Stimulated activated CD4-positive, alpha-beta T cell treated with anti-CD3 and anti-CD28 coated beads, Interleukin-15, amount 100 ng/mL, for 1 hour (primary cell): ENCODE data around the gene PCAT7.
"Not testable (repeated sequence)": the region's sequence is repeated elsewhere in the genome, so short reads cannot be mapped to it uniquely, and the experiment has no call there.

Experiments used
- DNase-seq, 2 donors: peaks; one replicate each; pipeline ENCODE4 v3.0.0-alpha.2; 2020; ENCODE audit warnings: low read depth in 1 of 2, low spot score in 1 of 2

PCAT7 gene

GRCh38 chr9:94554439-94555331 lies at the start of gene PCAT7:
Gene PCAT7, plus strand, starts transcription at chr9:94555083.
- DNase-seq, result no peak

GRCh38 chr9:94506370-94506769 lies 48.5 kb upstream of the PCAT7 start:
- not testable (repeated sequence) for DNase-seq

GRCh38 chr9:94507531-94508258 lies 47.2 kb upstream of the PCAT7 start:
- no peak for DNase-seq

- no peak for DNase-seq
Measured at GRCh38 chr9:94511134-94511954, 43.5 kb upstream of the PCAT7 start.

GRCh38 chr9:94511955-94512265 lies 43.0 kb upstream of the PCAT7 start:
- no peak for DNase-seq

GRCh38 chr9:94514722-94515121 lies 40.2 kb upstream of the PCAT7 start:
- no peak for DNase-seq

- DNase-seq, result no peak
Measured at GRCh38 chr9:94517254-94517653, 37.6 kb upstream of the PCAT7 start.

GRCh38 chr9:94525396-94526035 lies 29.4 kb upstream of the PCAT7 start:
- no peak for DNase-seq

- DNase-seq, result no peak
Measured at GRCh38 chr9:94526271-94526670, 28.6 kb upstream of the PCAT7 start.

- no peak for DNase-seq
Measured at GRCh38 chr9:94526951-94527350, 27.9 kb upstream of the PCAT7 start.

- no peak for DNase-seq
Measured at GRCh38 chr9:94528886-94529285, 26.0 kb upstream of the PCAT7 start.

GRCh38 chr9:94533155-94533554 lies 21.7 kb upstream of the PCAT7 start:
- no peak for DNase-seq

GRCh38 chr9:94533601-94534000 lies 21.3 kb upstream of the PCAT7 start:
- no peak for DNase-seq

- no peak for DNase-seq
Measured at GRCh38 chr9:94534901-94535300, 20.0 kb upstream of the PCAT7 start.

- no peak for DNase-seq
Measured at GRCh38 chr9:94538908-94539307, 16.0 kb upstream of the PCAT7 start.

- DNase-seq, result not testable (repeated sequence)
Measured at GRCh38 chr9:94544335-94544734, 10.5 kb upstream of the PCAT7 start.

GRCh38 chr9:94545940-94546339 lies 8.9 kb upstream of the PCAT7 start:
- DNase-seq, result no peak

- DNase-seq, result no peak
Measured at GRCh38 chr9:94553029-94553938, 1.6 kb upstream of the PCAT7 start.

GRCh38 chr9:94554078-94554438 lies 825 bp upstream of the PCAT7 start:
- no peak for DNase-seq

- DNase-seq, result no peak
Measured at GRCh38 chr9:94557376-94557775, 2.5 kb downstream of the PCAT7 start.
